Measurements from ENCODE around the gene CLIC1.

CLIC1 gene

GRCh38 chr6:31737991-31738979, 2.0 kb upstream of the CLIC1 start:
- DNase-seq: peak; percentile 85 to 93 (median 92)

DNA sequence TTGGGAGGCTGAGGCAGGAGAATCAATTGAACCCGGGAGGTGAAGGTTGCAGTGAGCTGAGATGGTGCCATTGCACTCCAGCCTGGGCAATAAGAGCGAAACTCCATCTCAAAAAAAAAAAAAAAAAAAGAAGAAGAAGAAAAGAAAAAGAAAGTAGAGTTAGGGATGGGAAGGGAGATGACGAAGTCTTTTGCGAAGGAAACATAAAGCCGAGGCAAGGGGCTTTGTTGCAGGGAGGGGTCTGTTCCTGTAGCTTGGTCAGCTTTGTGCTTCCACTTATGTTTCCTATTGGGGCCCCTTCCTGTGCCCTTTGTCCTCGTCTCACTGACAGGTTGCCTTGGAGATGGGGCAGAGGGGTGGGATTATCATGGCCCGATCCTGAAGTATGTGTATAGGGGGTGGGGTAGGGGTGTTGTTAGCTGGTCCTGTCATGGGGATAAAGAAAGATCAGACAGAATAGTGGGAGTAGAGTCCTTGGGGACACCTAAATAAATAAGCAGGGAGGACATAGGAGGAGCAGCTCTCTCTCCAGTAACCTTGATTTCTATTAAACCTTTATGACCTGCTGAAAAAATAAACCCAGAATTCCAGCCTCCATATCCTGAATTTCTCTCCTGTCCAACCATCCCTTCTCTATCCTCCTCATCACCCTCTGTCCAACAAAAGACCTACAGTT, 1.1 kb upstream of the CLIC1 start:
- peak; percentile 43 to 55 (median 50) for DNase-seq

DNA sequence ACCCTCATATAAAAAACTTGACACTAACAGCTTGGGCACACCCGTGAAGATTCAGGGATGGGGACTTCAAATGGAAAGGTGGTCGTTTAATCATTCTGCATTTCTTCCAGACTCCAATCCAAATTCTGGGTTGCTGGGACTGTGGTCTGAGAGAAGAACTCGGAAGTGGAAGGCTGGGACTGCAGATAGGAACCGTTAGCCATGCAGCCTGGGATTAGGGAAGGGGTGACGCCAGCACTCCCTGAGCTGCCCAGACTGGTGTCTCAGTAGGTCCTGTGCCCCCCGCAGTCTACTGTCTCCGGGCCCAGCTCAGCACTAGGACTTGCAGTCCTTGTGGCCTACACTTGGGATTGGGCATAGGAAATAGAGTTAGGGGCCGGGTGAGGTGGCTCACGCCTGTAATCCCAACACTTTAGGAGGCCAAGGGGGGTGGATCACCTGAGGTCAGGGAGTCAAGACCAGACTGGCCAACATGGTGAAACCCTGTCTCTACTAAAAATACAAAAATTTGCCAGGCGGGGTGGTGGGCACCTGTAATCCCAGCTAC, 511 bp upstream of the CLIC1 start:
- DNase-seq: peak; percentile 34 to 61 (median 46)

GRCh38 chr6:31734821-31735406, 1.4 kb downstream of the CLIC1 start:
- DNase-seq: peak; percentile 61 to 83 (median 80)

DNA sequence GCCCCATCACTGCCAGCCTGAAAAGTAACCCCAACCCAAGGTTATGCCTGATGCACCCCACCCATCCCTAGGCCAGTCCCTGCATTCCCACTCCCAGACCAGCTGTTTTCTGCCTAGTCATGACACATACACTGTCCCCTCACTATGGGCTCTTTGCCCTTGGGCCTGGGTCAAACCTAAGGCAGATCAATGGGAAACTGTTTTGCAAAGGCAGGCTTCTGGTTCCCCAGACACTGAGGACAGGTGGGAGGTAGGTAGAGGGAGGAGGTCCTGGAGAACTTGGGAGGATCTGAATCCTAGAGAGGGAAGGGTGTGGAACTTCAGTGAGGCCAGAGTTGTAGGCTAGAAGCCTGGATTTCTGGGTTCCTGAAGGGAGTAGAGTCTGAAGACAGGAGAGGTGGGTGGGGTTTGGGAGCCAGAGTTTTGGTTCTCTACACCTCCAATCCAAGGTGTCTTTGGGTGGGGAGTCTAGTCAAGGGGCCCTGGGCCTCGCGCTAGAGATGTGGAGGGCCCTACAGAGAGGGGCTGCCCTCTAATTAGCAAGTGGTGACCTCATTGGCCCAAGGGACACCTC, 2.0 kb downstream of the CLIC1 start:
- DNase-seq: no peak

DNA sequence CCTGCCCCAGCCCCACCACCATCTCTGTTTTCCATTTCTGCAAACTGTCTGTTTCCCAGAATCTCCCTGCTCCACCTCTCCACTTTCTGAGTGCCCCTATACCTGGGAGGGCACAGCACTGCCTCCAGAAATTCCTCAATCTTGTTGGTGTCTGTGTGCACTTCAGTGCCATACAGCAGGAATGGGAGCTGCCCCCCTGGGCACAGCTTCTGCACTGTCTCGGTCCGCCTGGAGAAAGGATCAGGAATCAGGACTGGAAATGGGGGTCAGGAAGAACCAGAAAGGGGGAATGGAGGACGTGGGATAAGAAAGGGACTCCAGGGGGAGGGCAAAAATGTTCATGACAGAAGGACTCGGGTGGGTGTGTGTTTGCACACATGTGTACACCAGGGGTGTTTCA, 2.6 kb downstream of the CLIC1 start:
- no peak for DNase-seq

- no peak for DNase-seq
Measured at GRCh38 chr6:31732029-31732428, 4.3 kb downstream of the CLIC1 start.

- DNase-seq: no peak
Measured at GRCh38 chr6:31730631-31731086, 5.7 kb downstream of the CLIC1 start.

GRCh38 chr6:31729979-31730630, 6.2 kb downstream of the CLIC1 start:
- peak; percentile 77 to 88 (median 86) for DNase-seq

DNA sequence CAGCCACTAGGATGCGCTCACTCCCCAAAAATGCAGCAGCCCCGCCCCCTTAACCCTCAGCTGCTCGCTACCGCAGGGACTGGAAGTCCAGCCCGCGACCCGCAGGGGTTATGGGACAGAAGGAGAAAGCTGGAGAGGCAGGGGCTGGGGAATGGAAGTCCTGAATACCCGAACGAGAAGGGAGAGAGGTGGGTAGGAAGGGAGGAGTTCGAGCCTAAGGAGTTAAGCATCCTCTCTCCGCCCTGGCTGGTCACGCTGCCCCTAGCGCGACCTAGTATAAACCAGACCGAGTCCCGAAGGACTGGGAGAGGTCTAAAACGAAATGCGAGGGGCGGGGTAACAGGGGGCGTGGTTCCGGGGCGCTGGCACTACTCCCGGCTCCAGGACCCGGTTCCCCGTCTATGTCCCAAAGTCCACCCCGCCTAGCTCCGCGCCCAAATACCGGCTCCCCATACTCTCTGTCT, 6.8 kb downstream of the CLIC1 start:
- peak; percentile 88 to 95 (median 92) for DNase-seq

- no peak for DNase-seq
Measured at GRCh38 chr6:31728767-31729514, 7.4 kb downstream of the CLIC1 start, which contains the start of gene DDAH2. TSS of gene DDAH2 (minus strand) at chr6:31729299. CDS start at chr6:31729161, 138 bp downstream.

DNA sequence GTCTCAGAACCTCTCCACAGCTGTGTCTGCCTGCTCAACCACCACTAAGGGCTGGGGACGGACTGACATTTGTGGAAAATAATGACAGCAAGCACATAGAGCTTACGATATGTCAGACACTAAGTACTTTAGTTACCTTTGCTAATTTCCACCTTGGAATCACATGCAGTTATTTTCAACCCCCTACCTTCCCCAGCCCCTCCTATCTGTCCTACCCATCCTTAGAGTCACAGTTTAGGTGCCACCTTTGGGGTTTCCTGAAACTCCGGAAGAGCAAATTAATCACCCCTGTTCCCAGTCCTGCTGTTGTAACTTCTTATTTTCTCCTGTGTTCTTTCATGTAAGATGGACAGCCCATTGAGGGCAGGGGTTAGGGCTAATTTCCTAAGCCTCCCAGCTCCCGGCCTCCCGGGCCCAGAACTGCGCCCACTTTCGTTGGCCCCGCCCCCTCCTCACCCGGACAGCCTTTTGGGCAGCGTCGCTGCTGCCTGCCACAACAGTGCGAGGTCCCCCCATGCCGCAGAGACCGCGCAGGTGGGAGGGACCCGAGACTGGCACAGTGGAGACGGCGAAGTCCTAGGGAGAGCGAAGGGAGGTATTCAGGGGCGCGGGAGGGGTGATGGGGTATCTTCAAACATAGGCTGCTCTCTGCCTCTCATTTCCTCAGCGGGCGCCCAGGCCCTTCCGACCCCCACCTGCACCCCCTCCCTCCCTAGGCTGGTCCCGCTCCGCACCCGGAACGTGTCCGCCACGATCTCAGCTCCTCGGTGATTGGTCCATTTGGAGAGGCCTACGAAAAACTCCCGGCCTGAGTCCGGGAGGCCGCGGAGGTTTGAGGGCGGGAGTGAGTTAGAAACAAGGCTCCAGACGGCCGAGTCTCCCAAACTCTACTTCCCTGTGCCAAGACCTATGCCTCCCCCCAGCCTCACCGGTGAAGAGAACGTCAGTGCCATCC, 8.3 kb downstream of the CLIC1 start:
- DNase-seq: peak in 3 of 4 experiments; percentile 40 to 64 (median 53)

GRCh38 chr6:31727034-31727716, 9.2 kb downstream of the CLIC1 start:
- DNase-seq: peak; percentile 89 to 96 (median 92)

DNA sequence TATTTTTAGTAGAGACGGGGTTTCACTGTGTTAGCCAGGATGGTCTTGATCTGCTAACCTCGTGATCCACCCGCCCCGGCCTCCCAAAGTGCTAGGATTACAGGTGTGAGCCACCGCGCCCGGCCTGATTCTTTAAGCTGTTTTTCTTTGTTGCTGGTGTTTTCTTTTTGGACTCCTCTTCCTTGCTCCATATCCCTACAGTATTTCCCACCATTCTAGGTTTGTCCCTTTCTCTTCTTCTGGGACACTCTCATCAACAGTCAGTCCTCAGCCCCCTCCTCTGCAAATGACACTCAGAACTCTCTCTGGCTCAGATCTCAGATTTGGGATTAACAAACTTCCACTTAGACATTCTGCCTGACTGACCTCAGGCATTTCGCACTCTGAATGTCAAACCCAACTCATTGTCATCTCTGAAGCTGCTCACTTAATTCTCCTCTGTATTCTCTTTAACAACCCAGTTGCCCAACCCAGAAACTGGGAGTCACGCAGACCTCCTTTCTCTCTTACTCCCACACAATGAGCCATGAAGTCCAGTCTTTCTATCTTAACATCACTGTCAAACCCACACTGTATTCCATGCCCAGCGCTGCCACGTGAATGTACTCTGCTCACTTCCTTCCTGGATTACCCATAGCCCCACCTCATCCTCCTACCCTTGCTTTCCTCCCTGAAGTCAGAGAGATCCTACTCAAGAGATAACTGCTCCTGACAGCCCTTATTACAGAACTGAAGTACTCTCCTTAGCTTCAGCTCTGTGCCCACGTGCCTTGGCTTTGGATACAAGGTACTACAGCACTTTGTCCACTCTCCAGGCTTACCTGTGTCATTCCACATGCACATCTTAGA, 10.6 kb downstream of the CLIC1 start:
- DNase-seq: peak; percentile 84 to 97 (median 91)

DNA sequence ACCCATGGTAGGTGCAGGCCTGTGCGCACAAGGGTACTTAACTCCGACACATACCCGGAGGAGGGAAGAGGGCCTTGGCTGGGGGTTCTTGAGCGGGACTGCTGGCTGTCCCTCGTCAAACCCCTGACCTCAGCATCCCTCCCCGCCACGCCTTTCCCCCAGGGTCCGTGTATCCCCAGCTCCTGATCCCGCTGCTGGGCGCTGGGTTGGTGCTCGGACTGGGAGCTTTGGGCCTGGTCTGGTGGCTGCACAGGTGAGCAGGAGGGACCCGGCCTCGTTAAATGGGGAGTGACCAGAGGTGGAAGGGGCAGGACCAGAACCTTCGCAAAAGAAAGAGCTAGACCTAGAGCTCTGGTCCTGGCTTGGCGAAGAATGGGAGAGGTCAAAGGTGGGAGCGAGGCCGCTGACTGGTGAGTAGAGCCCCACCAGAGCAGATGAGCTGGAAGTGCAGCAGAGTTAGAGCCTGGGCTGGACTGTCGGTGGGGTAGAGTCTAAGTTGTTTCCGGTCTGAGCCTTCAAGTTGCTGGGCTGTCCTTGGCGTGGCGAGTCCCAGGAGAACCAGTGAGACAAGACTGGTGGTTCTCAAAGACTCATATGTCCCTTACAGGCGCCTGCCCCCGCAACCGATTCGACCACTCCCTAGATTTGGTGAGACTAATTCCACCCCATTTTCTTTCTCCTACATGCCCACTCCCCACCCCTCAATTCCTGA, 12.2 kb downstream of the CLIC1 start:
- no peak for DNase-seq

GRCh38 chr6:31723245-31723979, 12.9 kb downstream of the CLIC1 start, which contains the start of gene MPIG6B:
TSS of gene MPIG6B (plus strand) at chr6:31723373. CDS start at chr6:31723384, 11 bp downstream.
- no peak for DNase-seq
